Eye (tissue), 1 donor: ENCODE data around the gene INSM2.

Source experiments
- DNase-seq: peaks from one replicate; pipeline ENCODE4 v3.0.0-alpha.2; 2015

The INSM2 gene

GRCh38 chr14:35551081-35551480, 17.1 kb downstream of the INSM2 start:
- DNase-seq, result no peak

GRCh38 chr14:35553808-35554207, 19.8 kb downstream of the INSM2 start:
- DNase-seq, result no peak

GRCh38 chr14:35556548-35556947, 22.6 kb downstream of the INSM2 start:
- peak; percentile 54 for DNase-seq

GRCh38 chr14:35557221-35557747, 23.3 kb downstream of the INSM2 start:
- no peak for DNase-seq

- peak; percentile 82 for DNase-seq
Observed at GRCh38 chr14:35558680-35559079, 24.7 kb downstream of the INSM2 start.

GRCh38 chr14:35565871-35566464, 32.0 kb downstream of the INSM2 start:
- DNase-seq, result no peak

GRCh38 chr14:35571598-35571997, 37.6 kb downstream of the INSM2 start:
- no peak for DNase-seq

GRCh38 chr14:35573911-35574310, 39.9 kb downstream of the INSM2 start:
- DNase-seq, result no peak

- DNase-seq, result no peak
Observed at GRCh38 chr14:35576260-35576659, 42.3 kb downstream of the INSM2 start.

GRCh38 chr14:35576856-35577255, 42.9 kb downstream of the INSM2 start:
- no peak for DNase-seq

GRCh38 chr14:35578135-35578534, 44.2 kb downstream of the INSM2 start:
- no peak for DNase-seq

- DNase-seq, result no peak
Observed at GRCh38 chr14:35578639-35579038, 44.7 kb downstream of the INSM2 start.
